ENCODE measurements around the gene RS1.

- TF ChIP-seq, protein P1, sequence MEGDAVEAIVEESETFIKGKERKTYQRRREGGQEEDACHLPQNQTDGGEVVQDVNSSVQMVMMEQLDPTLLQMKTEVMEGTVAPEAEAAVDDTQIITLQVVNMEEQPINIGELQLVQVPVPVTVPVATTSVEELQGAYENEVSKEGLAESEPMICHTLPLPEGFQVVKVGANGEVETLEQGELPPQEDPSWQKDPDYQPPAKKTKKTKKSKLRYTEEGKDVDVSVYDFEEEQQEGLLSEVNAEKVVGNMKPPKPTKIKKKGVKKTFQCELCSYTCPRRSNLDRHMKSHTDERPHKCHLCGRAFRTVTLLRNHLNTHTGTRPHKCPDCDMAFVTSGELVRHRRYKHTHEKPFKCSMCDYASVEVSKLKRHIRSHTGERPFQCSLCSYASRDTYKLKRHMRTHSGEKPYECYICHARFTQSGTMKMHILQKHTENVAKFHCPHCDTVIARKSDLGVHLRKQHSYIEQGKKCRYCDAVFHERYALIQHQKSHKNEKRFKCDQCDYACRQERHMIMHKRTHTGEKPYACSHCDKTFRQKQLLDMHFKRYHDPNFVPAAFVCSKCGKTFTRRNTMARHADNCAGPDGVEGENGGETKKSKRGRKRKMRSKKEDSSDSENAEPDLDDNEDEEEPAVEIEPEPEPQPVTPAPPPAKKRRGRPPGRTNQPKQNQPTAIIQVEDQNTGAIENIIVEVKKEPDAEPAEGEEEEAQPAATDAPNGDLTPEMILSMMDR (IDR thresholded peaks at IDR 0.05; ENCODE audit: extremely low read depth in 1 of 2, insufficient read depth in 1 of 2, low read depth in 1 of 2, low read length in 2 of 2) = no peak
- TF ChIP-seq EZH2 (IDR thresholded peaks at IDR 0.05; ENCODE audit: borderline replicate concordance, low read depth, low read length, severe bottlenecking) = no peak
- TF ChIP-seq POLR2A (IDR thresholded peaks at IDR 0.05; ENCODE audit: low read depth, low read length) = no peak
- TF ChIP-seq FOS (IDR thresholded peaks at IDR 0.05; ENCODE audit: borderline replicate concordance, insufficient read depth, low read length) = no peak
- TF ChIP-seq, protein P2, sequence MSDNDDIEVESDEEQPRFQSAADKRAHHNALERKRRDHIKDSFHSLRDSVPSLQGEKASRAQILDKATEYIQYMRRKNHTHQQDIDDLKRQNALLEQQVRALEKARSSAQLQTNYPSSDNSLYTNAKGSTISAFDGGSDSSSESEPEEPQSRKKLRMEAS (IDR thresholded peaks at IDR 0.05; ENCODE audit: insufficient read depth, insufficient read length) = no peak
- TF ChIP-seq POLR2AphosphoS5 (IDR thresholded peaks at IDR 0.05; ENCODE audit: insufficient read depth, low read depth, low read length) = no peak
- no peak for TF ChIP-seq MYC (IDR thresholded peaks at IDR 0.05; ENCODE audit: low read depth, low read length)
- no peak for TF ChIP-seq JUN (IDR thresholded peaks at IDR 0.05; ENCODE audit: borderline replicate concordance, insufficient read depth, insufficient read length, low read depth)
- TF ChIP-seq GATA2 (IDR thresholded peaks at IDR 0.05; ENCODE audit: insufficient read depth, insufficient read length, low read depth, low read length) = peak; percentile 33
Measured at GRCh38 chrX:18701621-18702361, 29.9 kb upstream of the RS1 start.

Measured in endothelial cell of umbilical vein (primary cell).